ENCODE measurements around the gene ENG.

- TF ChIP-seq POLR2A (IDR thresholded peaks at IDR 0.05): no peak
- TF ChIP-seq, protein P1, sequence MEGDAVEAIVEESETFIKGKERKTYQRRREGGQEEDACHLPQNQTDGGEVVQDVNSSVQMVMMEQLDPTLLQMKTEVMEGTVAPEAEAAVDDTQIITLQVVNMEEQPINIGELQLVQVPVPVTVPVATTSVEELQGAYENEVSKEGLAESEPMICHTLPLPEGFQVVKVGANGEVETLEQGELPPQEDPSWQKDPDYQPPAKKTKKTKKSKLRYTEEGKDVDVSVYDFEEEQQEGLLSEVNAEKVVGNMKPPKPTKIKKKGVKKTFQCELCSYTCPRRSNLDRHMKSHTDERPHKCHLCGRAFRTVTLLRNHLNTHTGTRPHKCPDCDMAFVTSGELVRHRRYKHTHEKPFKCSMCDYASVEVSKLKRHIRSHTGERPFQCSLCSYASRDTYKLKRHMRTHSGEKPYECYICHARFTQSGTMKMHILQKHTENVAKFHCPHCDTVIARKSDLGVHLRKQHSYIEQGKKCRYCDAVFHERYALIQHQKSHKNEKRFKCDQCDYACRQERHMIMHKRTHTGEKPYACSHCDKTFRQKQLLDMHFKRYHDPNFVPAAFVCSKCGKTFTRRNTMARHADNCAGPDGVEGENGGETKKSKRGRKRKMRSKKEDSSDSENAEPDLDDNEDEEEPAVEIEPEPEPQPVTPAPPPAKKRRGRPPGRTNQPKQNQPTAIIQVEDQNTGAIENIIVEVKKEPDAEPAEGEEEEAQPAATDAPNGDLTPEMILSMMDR (IDR thresholded peaks at IDR 0.05): no peak
These were observed 80.5 kb downstream of the ENG start for GRCh38 chr9:127773981-127774380.
